Activated naive CD4-positive, alpha-beta T cell treated with anti-CD3 and anti-CD28 coated beads, Interleukin-2, amount 10 ng/mL, durations not matched to agents 7 days and 5 days (primary cell): Measurements from ENCODE around the gene TCTN2.
A peak's percentile ranks its signal among the peaks of the same experiment; 100 is the strongest.

Experiments used
- CTCF ChIA-PET: fragments of 350-600 bp; sonication (Branson Sonifier 250); formaldehyde crosslinking; loops from one replicate; lab custom pipeline; 2021; ENCODE audit warnings: antibody characterized with exemption; lab: Charles Lee
- DNase-seq: peaks from one replicate; pipeline ENCODE4 v3.0.0-alpha.2; 2020
- H3K27ac Mint-ChIP-seq: one replicate; pipeline ENCODE4 v1.8.0; 2021; ENCODE audit warnings: mild to moderate bottlenecking, moderate library complexity, mixed read lengths
- H3K27me3 Mint-ChIP-seq: one replicate; pipeline ENCODE4 v1.8.0; 2021; ENCODE audit warnings: mild to moderate bottlenecking, mixed read lengths
- H3K36me3 Mint-ChIP-seq: one replicate; pipeline ENCODE4 v1.8.0; 2021; ENCODE audit warnings: mixed read lengths
- H3K4me1 Mint-ChIP-seq: one replicate; pipeline ENCODE4 v1.8.0; 2021; ENCODE audit warnings: mixed read lengths
- H3K4me3 Mint-ChIP-seq: one replicate; pipeline ENCODE4 v1.8.0; 2021; ENCODE audit warnings: mild to moderate bottlenecking, moderate library complexity, mixed read lengths
- H3K9me3 Mint-ChIP-seq: one replicate; pipeline ENCODE4 v1.8.0; 2021; ENCODE audit warnings: mixed read lengths

The TCTN2 gene

GRCh38 chr12:123670882-123671728 is at the start of gene TCTN2:
TSS of gene TCTN2 (plus strand) at chr12:123671113. CDS start at chr12:123671241, 128 bp downstream.
- Mint-ChIP-seq H3K4me1 (peaks cover 17% of the 10 kb centered on the region), H3K27me3 (no peaks in the 10 kb centered on the region), H3K36me3 (peaks cover 3% of the 10 kb centered on the region), H3K9me3 (no peaks in the 10 kb centered on the region), H3K27ac (peak within 1 kb of the TSS; percentile 37), H3K4me3 (peak within 1 kb of the TSS; percentile 82)
- peak; percentile 97 for DNase-seq
- CTCF ChIA-PET: no interaction called here

GRCh38 chr12:123621619-123622530 is 49.0 kb upstream of the TCTN2 start:
- CTCF ChIA-PET: interaction anchor here (0.6 kb wide), 1 partner anchor 315 kb away, joined by 4 read pairs; no protein-coding TSS in a partner anchor
- Mint-ChIP-seq H3K27ac (peak overlapping the region; percentile 69), H3K36me3 (peaks cover 55% of the 10 kb centered on the region), H3K4me3 (no peak overlapping the region), H3K27me3 (no peaks in the 10 kb centered on the region), H3K9me3 (no peaks in the 10 kb centered on the region), H3K4me1 (peaks cover 3% of the 10 kb centered on the region)
- DNase-seq: no peak

GRCh38 chr12:123633379-123634141 is 37.4 kb upstream of the TCTN2 start, which contains the start of the genes EIF2B1 and GTF2H3:
TSS of gene EIF2B1 (minus strand) at chr12:123633686. CDS start at chr12:123633557, 129 bp downstream.
TSS of gene GTF2H3 (plus strand) at chr12:123633829. CDS start at chr12:123633860, 31 bp downstream.
- DNase-seq: peak; percentile 98
- Mint-ChIP-seq H3K27me3 (no peaks in the 10 kb centered on the region), H3K27ac (peak within 1 kb of the TSS; percentile 98), H3K4me3 (peak within 1 kb of the TSS; percentile 97), H3K36me3 (peaks cover 26% of the 10 kb centered on the region), H3K4me1 (peaks cover 39% of the 10 kb centered on the region), H3K9me3 (no peaks in the 10 kb centered on the region)
- CTCF ChIA-PET: no interaction called here

GRCh38 chr12:123634142-123634561 is 36.8 kb upstream of the TCTN2 start:
- Mint-ChIP-seq H3K36me3 (peaks cover 22% of the 10 kb centered on the region), H3K27me3 (no peaks in the 10 kb centered on the region), H3K4me3 (peak overlapping the region; percentile 97), H3K4me1 (peaks cover 39% of the 10 kb centered on the region), H3K9me3 (no peaks in the 10 kb centered on the region), H3K27ac (peak overlapping the region; percentile 98)
- CTCF ChIA-PET: no interaction called here
- no peak for DNase-seq

GRCh38 chr12:123643911-123644310 is 27.0 kb upstream of the TCTN2 start:
- no peaks in the 10 kb centered on the region for H3K9me3 Mint-ChIP-seq

GRCh38 chr12:123645380-123645779 is 25.5 kb upstream of the TCTN2 start:
- Mint-ChIP-seq H3K36me3 (peaks cover 21% of the 10 kb centered on the region), H3K27me3 (no peaks in the 10 kb centered on the region), H3K9me3 (no peaks in the 10 kb centered on the region), H3K4me1 (no peaks in the 10 kb centered on the region), H3K4me3 (no peak overlapping the region), H3K27ac (no peak overlapping the region)
- DNase-seq: no peak
- CTCF ChIA-PET: no interaction called here

More at GRCh38 chr12:123643911-123644310, 27.0 kb upstream of the TCTN2 start:
- H3K4me1 Mint-ChIP-seq: no peaks in the 10 kb centered on the region
- H3K27ac Mint-ChIP-seq: no peak overlapping the region
- CTCF ChIA-PET: no interaction called here
- no peaks in the 10 kb centered on the region for H3K27me3 Mint-ChIP-seq
- no peak overlapping the region for H3K4me3 Mint-ChIP-seq
- no peak for DNase-seq
- H3K36me3 Mint-ChIP-seq: peaks cover 21% of the 10 kb centered on the region

GRCh38 chr12:123645878-123646277 is 25.0 kb upstream of the TCTN2 start:
- DNase-seq: no peak
- Mint-ChIP-seq H3K36me3 (peaks cover 24% of the 10 kb centered on the region), H3K27me3 (no peaks in the 10 kb centered on the region), H3K4me3 (no peak overlapping the region), H3K9me3 (no peaks in the 10 kb centered on the region), H3K27ac (no peak overlapping the region), H3K4me1 (no peaks in the 10 kb centered on the region)
- CTCF ChIA-PET: no interaction called here

GRCh38 chr12:123648401-123648800 is 22.5 kb upstream of the TCTN2 start:
- no peaks in the 10 kb centered on the region for H3K27me3 Mint-ChIP-seq
- DNase-seq: no peak
- no peak overlapping the region for H3K4me3 Mint-ChIP-seq
- H3K27ac Mint-ChIP-seq: no peak overlapping the region
- H3K36me3 Mint-ChIP-seq: peaks cover 27% of the 10 kb centered on the region
- CTCF ChIA-PET: no interaction called here
- H3K9me3 Mint-ChIP-seq: no peaks in the 10 kb centered on the region
- no peaks in the 10 kb centered on the region for H3K4me1 Mint-ChIP-seq

- no peaks in the 10 kb centered on the region for H3K9me3 Mint-ChIP-seq
- CTCF ChIA-PET: no interaction called here
- no peak for DNase-seq
- no peaks in the 10 kb centered on the region for H3K4me1 Mint-ChIP-seq
- no peaks in the 10 kb centered on the region for H3K27me3 Mint-ChIP-seq
- H3K27ac Mint-ChIP-seq: no peak overlapping the region
- H3K4me3 Mint-ChIP-seq: no peak overlapping the region
- peaks cover 28% of the 10 kb centered on the region for H3K36me3 Mint-ChIP-seq
Observed at GRCh38 chr12:123654129-123654701, 16.7 kb upstream of the TCTN2 start.

- Mint-ChIP-seq H3K9me3 (no peaks in the 10 kb centered on the region), H3K36me3 (peaks cover 36% of the 10 kb centered on the region), H3K4me3 (no peak overlapping the region), H3K27ac (no peak overlapping the region), H3K4me1 (peaks cover 8% of the 10 kb centered on the region), H3K27me3 (no peaks in the 10 kb centered on the region)
- CTCF ChIA-PET: interaction anchor here (1.0 to 1.5 kb wide), 2 partner anchors 18 to 58 kb away, joined by 3 read pairs; no protein-coding TSS in a partner anchor
- no peak for DNase-seq
Observed at GRCh38 chr12:123655420-123655819, 15.5 kb upstream of the TCTN2 start.

- CTCF ChIA-PET: interaction anchor here (1.5 kb wide), 1 partner anchor 57 kb away, joined by 3 read pairs; no protein-coding TSS in a partner anchor
- H3K4me1 Mint-ChIP-seq: peaks cover 8% of the 10 kb centered on the region
- no peaks in the 10 kb centered on the region for H3K27me3 Mint-ChIP-seq
- H3K36me3 Mint-ChIP-seq: peaks cover 36% of the 10 kb centered on the region
- H3K4me3 Mint-ChIP-seq: no peak overlapping the region
- DNase-seq: no peak
- H3K27ac Mint-ChIP-seq: no peak overlapping the region
- H3K9me3 Mint-ChIP-seq: no peaks in the 10 kb centered on the region
Observed at GRCh38 chr12:123656392-123656791, 14.5 kb upstream of the TCTN2 start.

- no peaks in the 10 kb centered on the region for H3K9me3 Mint-ChIP-seq
- CTCF ChIA-PET: interaction anchor here (1.5 kb wide), 1 partner anchor 56 kb away, joined by 3 read pairs; no protein-coding TSS in a partner anchor
- H3K4me1 Mint-ChIP-seq: peaks cover 8% of the 10 kb centered on the region
- no peak for DNase-seq
- H3K27ac Mint-ChIP-seq: no peak overlapping the region
- peaks cover 31% of the 10 kb centered on the region for H3K36me3 Mint-ChIP-seq
- no peak overlapping the region for H3K4me3 Mint-ChIP-seq
- H3K27me3 Mint-ChIP-seq: no peaks in the 10 kb centered on the region
Observed at GRCh38 chr12:123657211-123657610, 13.7 kb upstream of the TCTN2 start.
